Prostate gland (tissue), 2 donors: ENCODE results near the gene GLO1. TPM values are rescaled to one million over a fixed set of nuclear protein-coding genes. Genes with fewer than 3 reads are reported as not detected.

Experiments
- DNase-seq: peaks from one replicate; pipeline ENCODE4 v3.0.0-alpha.2; 2019; ENCODE audit warnings: low spot score
- H3K27ac ChIP-seq, 2 donors: fragments of 200-600 bp; sonication (generic); 2 replicates each; pipeline ENCODE4 v1.5.1; 2017 to 2019
- H3K27me3 ChIP-seq: fragments of 200-600 bp; sonication (generic); replicated peaks from 2 replicates; pipeline ENCODE4 v1.5.1; 2019; ENCODE audit not compliant: insufficient read depth
- H3K36me3 ChIP-seq, 2 donors: fragments of 200-600 bp; sonication (generic); 1 replicate in 1 of 2; 2 replicates in 1 of 2; pipeline versions ENCODE4 v1.5.1 to v1.8.1; 2017 to 2019
- H3K4me1 ChIP-seq: fragments of 200-600 bp; sonication (generic); replicated peaks from 2 replicates; pipeline ENCODE4 v1.5.1; 2019
- H3K4me3 ChIP-seq, 2 donors: fragments of 200-600 bp; sonication (generic); 2 replicates each; pipeline ENCODE4 v1.5.1; 2017 to 2019
- H3K9me3 ChIP-seq: fragments of 200-600 bp; sonication (generic); 2 replicates; pipeline ENCODE4 v1.5.1; 2017
- POLR2A ChIP-seq: fragments of 450-650 bp; IDR thresholded peaks from one replicate; pipeline ENCODE4 v1.6.1; 2016; ENCODE audit warnings: antibody characterized with exemption, mild to moderate bottlenecking
- POLR2AphosphoS5 ChIP-seq: sonication (generic); formaldehyde crosslinking; IDR thresholded peaks from one replicate; pipeline ENCODE4 v1.6.1; 2017; ENCODE audit warnings: antibody characterized with exemption
- WGBS: methylation state at CpG from one replicate; pipeline ENCODE4 v1.1.5; 2018; 5-methylcytosine and 5-hydroxymethylcytosine counted together
- intact Hi-C: fragments of 100-400 bp; cut with DNase I; formaldehyde crosslinking; loops from one replicate; pipeline ENCODE4 v1.14.2; 2022
- total RNA-seq, 2 donors: library from RNA; depleted of rRNA; stranded (reverse); fragments of >200 nt; gene quantifications; one replicate each; pipeline ENCODE4 v1.1.0, GENCODE V29; 2016
- TF ChIP-seq, protein P1 (sequence below), 4 experiments: fragments of 200-600 bp in 2 of 4; fragments of 450-650 bp in 2 of 4; sonication (generic) in 2 of 4; IDR thresholded peaks; 1 replicate in 3 of 4; 2 replicates in 1 of 4; pipeline ENCODE4 v1.5.1; 2016 to 2019; ENCODE audit warnings: antibody characterized with exemption in 4 of 4, mild to moderate bottlenecking in 2 of 4, moderate library complexity in 2 of 4

The GLO1 gene
- total RNA-seq, 2 donors from 2014 or later: 93.7 to 176 TPM

GRCh38 chr6:38646166-38646878 is 56.6 kb downstream of the GLO1 start:
- DNase-seq: no peak
- H3K36me3 ChIP-seq: no peaks in the 10 kb centered on the region
- TF ChIP-seq, protein P1, sequence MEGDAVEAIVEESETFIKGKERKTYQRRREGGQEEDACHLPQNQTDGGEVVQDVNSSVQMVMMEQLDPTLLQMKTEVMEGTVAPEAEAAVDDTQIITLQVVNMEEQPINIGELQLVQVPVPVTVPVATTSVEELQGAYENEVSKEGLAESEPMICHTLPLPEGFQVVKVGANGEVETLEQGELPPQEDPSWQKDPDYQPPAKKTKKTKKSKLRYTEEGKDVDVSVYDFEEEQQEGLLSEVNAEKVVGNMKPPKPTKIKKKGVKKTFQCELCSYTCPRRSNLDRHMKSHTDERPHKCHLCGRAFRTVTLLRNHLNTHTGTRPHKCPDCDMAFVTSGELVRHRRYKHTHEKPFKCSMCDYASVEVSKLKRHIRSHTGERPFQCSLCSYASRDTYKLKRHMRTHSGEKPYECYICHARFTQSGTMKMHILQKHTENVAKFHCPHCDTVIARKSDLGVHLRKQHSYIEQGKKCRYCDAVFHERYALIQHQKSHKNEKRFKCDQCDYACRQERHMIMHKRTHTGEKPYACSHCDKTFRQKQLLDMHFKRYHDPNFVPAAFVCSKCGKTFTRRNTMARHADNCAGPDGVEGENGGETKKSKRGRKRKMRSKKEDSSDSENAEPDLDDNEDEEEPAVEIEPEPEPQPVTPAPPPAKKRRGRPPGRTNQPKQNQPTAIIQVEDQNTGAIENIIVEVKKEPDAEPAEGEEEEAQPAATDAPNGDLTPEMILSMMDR (IDR thresholded peaks at IDR 0.05): no peak
- TF ChIP-seq POLR2AphosphoS5: no peak
- TF ChIP-seq POLR2A: no peak
- 90% methylated on average over 3 of the region's 3 CpGs for WGBS
- H3K4me1 ChIP-seq: no peaks in the 10 kb centered on the region
- no peak overlapping the region for H3K27ac ChIP-seq
- intact Hi-C loops: loop anchor here (10.0 kb wide), 1 partner anchor 58 kb away; the partner anchor contains the start of gene GLO1
- no peaks in the 10 kb centered on the region for H3K9me3 ChIP-seq
- H3K27me3 ChIP-seq: no peaks in the 10 kb centered on the region
- H3K4me3 ChIP-seq: no peak overlapping the region

GRCh38 chr6:38644951-38645350 is 58.0 kb downstream of the GLO1 start:
- H3K27me3 ChIP-seq: no peaks in the 10 kb centered on the region
- no peak overlapping the region for H3K27ac ChIP-seq
- H3K36me3 ChIP-seq: no peaks in the 10 kb centered on the region
- H3K9me3 ChIP-seq: no peaks in the 10 kb centered on the region
- H3K4me1 ChIP-seq: peaks cover 7% of the 10 kb centered on the region
- 14% methylated on average over 1 of the region's 1 CpG for WGBS
- no peak for DNase-seq
- intact Hi-C loops: loop anchor here (10.0 kb wide), 1 partner anchor 60 kb away; the partner anchor contains the start of gene GLO1
- TF ChIP-seq, protein P1 (IDR thresholded peaks at IDR 0.05): no peak
- TF ChIP-seq POLR2A (no peak), POLR2AphosphoS5 (no peak)
- no peak overlapping the region for H3K4me3 ChIP-seq

GRCh38 chr6:38640216-38640909 is 62.6 kb downstream of the GLO1 start:
- H3K4me1 ChIP-seq: peaks cover 7% of the 10 kb centered on the region
- no peaks in the 10 kb centered on the region for H3K36me3 ChIP-seq
- H3K27ac ChIP-seq: peak overlapping the region; percentile 89 to 91
- intact Hi-C loops: loop anchor here (10.0 kb wide), 1 partner anchor 64 kb away; the partner anchor contains the start of gene GLO1
- peak overlapping the region; percentile 78 to 83 for H3K4me3 ChIP-seq
- H3K9me3 ChIP-seq: no peaks in the 10 kb centered on the region
- H3K27me3 ChIP-seq: no peaks in the 10 kb centered on the region
- WGBS: 6% methylated on average over 32 of the region's 32 CpGs
- TF ChIP-seq POLR2AphosphoS5 (no peak), POLR2A (no peak)
- TF ChIP-seq, protein P1 (IDR thresholded peaks at IDR 0.05): no peak
- DNase-seq: no peak

GRCh38 chr6:38639498-38640215 is 63.3 kb downstream of the GLO1 start, which contains the start of gene BTBD9:
BTBD9 (minus strand) TSS chr6:38639929.
- peak; percentile 71 for DNase-seq
- Histone ChIP-seq H3K27me3 (no peaks in the 10 kb centered on the region), H3K36me3 (no peaks in the 10 kb centered on the region), H3K4me1 (peaks cover 7% of the 10 kb centered on the region), H3K27ac (peak within 1 kb of the TSS; percentile 89 to 91), H3K9me3 (no peaks in the 10 kb centered on the region), H3K4me3 (peak within 1 kb of the TSS; percentile 78 to 83)
- under 1% methylated on average over 65 of the region's 82 CpGs for WGBS
- TF ChIP-seq POLR2A (no peak), POLR2AphosphoS5 (peak; percentile 31)
- intact Hi-C loops: loop anchor here (10.0 kb wide), 1 partner anchor 65 kb away; the partner anchor contains the start of gene GLO1

DNA sequence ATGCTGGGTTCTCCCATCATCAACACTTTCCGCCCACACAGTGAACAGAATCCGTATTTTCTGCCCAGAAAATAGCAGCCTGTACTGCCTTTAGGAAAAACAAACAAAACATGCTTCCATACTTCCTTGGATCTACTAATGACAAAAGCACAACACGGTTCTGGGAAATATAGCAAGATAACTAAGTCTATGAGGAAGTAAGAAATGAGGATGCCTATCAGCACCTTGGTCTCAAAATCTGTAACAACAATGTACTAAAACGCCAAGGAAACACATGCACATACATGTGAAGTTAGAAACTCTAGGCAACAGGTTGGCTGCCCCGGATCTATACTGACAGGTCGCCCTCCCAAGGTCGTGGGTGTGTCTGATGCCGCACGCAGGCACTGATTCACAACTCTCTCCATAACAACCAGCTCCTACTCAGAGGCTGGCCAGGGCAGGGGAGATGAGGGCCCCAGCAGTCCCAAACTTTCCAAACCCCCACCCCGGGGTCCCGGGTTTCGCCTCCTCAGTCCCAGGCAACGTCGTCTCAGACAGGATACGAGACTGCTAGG is 63.9 kb downstream of the GLO1 start:
- H3K4me3 ChIP-seq: peak overlapping the region; percentile 78 to 83
- H3K4me1 ChIP-seq: peaks cover 7% of the 10 kb centered on the region
- no peaks in the 10 kb centered on the region for H3K9me3 ChIP-seq
- DNase-seq: no peak
- TF ChIP-seq, protein P1 (IDR thresholded peaks at IDR 0.05): no peak
- TF ChIP-seq POLR2A: peak; percentile 33
- intact Hi-C loops: no loop called here
- H3K36me3 ChIP-seq: no peaks in the 10 kb centered on the region
- no peaks in the 10 kb centered on the region for H3K27me3 ChIP-seq
- 3% methylated on average over 14 of the region's 15 CpGs for WGBS
- H3K27ac ChIP-seq: peak overlapping the region; percentile 89 to 91
